ENCODE results near the gene GLMN. TPM values are rescaled to one million over a fixed set of nuclear protein-coding genes. Genes with fewer than 3 reads are reported as not detected.

Gene GLMN
- total RNA-seq, 1 experiment from 2014 or later: 23.6 TPM

- H3K9me3 ChIP-seq (ENCODE audit: control insufficient read depth, low read depth, low read length): no peaks in the 10 kb centered on the region
- Mint-ChIP-seq H3K4me3 (no peak overlapping the region), H3K27me3 (ENCODE audit: low read depth) (no peaks in the 10 kb centered on the region), H3K4me1 (peaks cover 0 to 6% of the 10 kb centered on the region in 2 experiments; a peak in 2 of 4 replicates), H3K36me3 (ENCODE audit: insufficient read depth in 1 of 3, low read depth in 3 of 3) (peaks cover 59 to 69% (median 68%) of the 10 kb centered on the region in 3 experiments), H3K9me3 (peaks cover 30 to 31% of the 10 kb centered on the region in 2 experiments), H3K27ac (no peak overlapping the region)
- H3K27me3 ChIP-seq (ENCODE audit: insufficient read depth, low read length): no peaks in the 10 kb centered on the region
- TF ChIP-seq CTCF (conservative IDR thresholded peaks at IDR 0.05): no peak
- H3K79me1 ChIP-seq (ENCODE audit: insufficient read depth, low read depth, low read length, poor library complexity, severe bottlenecking): no peaks in the 10 kb centered on the region
- no peaks in the 10 kb centered on the region for H3K23me2 ChIP-seq (ENCODE audit: insufficient read length, low read depth, low read length, poor library complexity, severe bottlenecking)
- H3K23ac ChIP-seq (ENCODE audit: insufficient read length, low read depth, low read length): no peak overlapping the region
- no peak overlapping the region for H2BK12ac ChIP-seq (ENCODE audit: insufficient read length, low read depth, low read length)
- no peak overlapping the region for H3K4ac ChIP-seq (ENCODE audit: low read depth, low read length)
- no peak overlapping the region for H2AFZ ChIP-seq (ENCODE audit: low read length)
- no peak overlapping the region for H3K14ac ChIP-seq (ENCODE audit: insufficient read depth, low read length)
- H3K4me1 ChIP-seq (ENCODE audit: insufficient read depth, low read length): no peaks in the 10 kb centered on the region
- H3K9ac ChIP-seq (ENCODE audit: extremely low read depth, insufficient read length, low read length): no peak overlapping the region
- H2AK5ac ChIP-seq (ENCODE audit: insufficient read length, low read length): no peak overlapping the region
- H4K5ac ChIP-seq (ENCODE audit: insufficient read length, low read depth, low read length): no peak overlapping the region
- H3K4me2 ChIP-seq (ENCODE audit: insufficient read depth, insufficient read length, low read length): no peak overlapping the region
- no peak overlapping the region for H3K27ac ChIP-seq (ENCODE audit: insufficient read length, low read depth, low read length)
- no peak overlapping the region for H2BK5ac ChIP-seq (ENCODE audit: insufficient read length, low read length)
- H4K91ac ChIP-seq (ENCODE audit: insufficient read length, low read depth, low read length): no peak overlapping the region
- no peaks in the 10 kb centered on the region; the same call in 1 of the 2 replicates for H3K79me2 ChIP-seq (ENCODE audit: insufficient read depth, low read length)
- H4K8ac ChIP-seq (replicated peaks; ENCODE audit: insufficient read length, low read depth, low read length): no peak overlapping the region
- no peak overlapping the region for H3K18ac ChIP-seq (ENCODE audit: insufficient read length, low read depth, low read length)
- no CpG with 5 or more reads among the region's 1 CpG for WGBS (ENCODE audit: extremely low coverage, insufficient read length, low lambda C conversion rate)
- no peaks in the 10 kb centered on the region for H4K20me1 ChIP-seq (ENCODE audit: control insufficient read depth, insufficient read depth, insufficient read length)
- H3T11ph ChIP-seq (ENCODE audit: low read length): no peak overlapping the region
- no peak overlapping the region for H2BK20ac ChIP-seq (ENCODE audit: low read depth, low read length, poor library complexity, severe bottlenecking)
- H2BK15ac ChIP-seq (ENCODE audit: low read depth, low read length): no peak overlapping the region
- no peak overlapping the region for H2BK120ac ChIP-seq (ENCODE audit: low read depth, low read length, poor library complexity, severe bottlenecking)
- DNase-seq: no peak
- H3K56ac ChIP-seq (ENCODE audit: insufficient read length, low read depth, low read length): no peak overlapping the region
Observed at GRCh38 chr1:92326681-92327080, 27.9 kb upstream of the GLMN start.
